Common myeloid progenitor, CD34-positive (primary cell): Measurements from ENCODE around the gene KCNMB2.
"Not testable (repeated sequence)": the region's sequence is repeated elsewhere in the genome, so short reads cannot be mapped to it uniquely, and the experiment has no call there.

Experiments
- CTCF ChIA-PET: fragments of 350-600 bp; sonication (Branson Sonifier 250); formaldehyde crosslinking; loops from one replicate; lab custom pipeline; 2021; ENCODE audit warnings: antibody characterized with exemption; lab: Charles Lee
- POLR2A ChIA-PET: fragments of 350-600 bp; sonication (Branson Sonifier 250); formaldehyde crosslinking; loops from one replicate; lab custom pipeline; 2021; ENCODE audit warnings: antibody characterized with exemption; lab: Charles Lee
- DNase-seq, 3 donors: peaks; one replicate each; pipeline versions ENCODE4 v3.0.0 to v3.0.0-alpha.2; 2013
- H3K27ac ChIP-seq, 2 experiments: 1 replicate in 1 of 2; 2 replicates in 1 of 2; pipeline ENCODE4 v1.7.0; 2013; ENCODE audit warnings: inconsistent platforms in 2 of 2, low read length in 2 of 2, mild to moderate bottlenecking in 2 of 2, low read depth in 1 of 2, moderate library complexity in 1 of 2; ENCODE audit not compliant: severe bottlenecking in 2 of 2, insufficient read depth in 1 of 2, poor library complexity in 1 of 2
- H3K27me3 ChIP-seq, 5 experiments: replicated peaks in 2 of 5; 1 replicate in 3 of 5; 2 replicates in 2 of 5; pipeline versions ENCODE4 v1.6.1 to v1.7.0; 2013; ENCODE audit warnings: low read length in 4 of 5, mild to moderate bottlenecking in 2 of 5, moderate library complexity in 2 of 5, inconsistent platforms in 1 of 5; ENCODE audit not compliant: insufficient read depth in 5 of 5, control insufficient read depth in 4 of 5
- H3K36me3 ChIP-seq, 4 experiments: 1 replicate in 2 of 4; 2 replicates in 2 of 4; pipeline versions ENCODE4 v1.6.1 to v1.7.0; 2013; ENCODE audit warnings: low read length in 3 of 4, control low read depth in 1 of 4, mild to moderate bottlenecking in 1 of 4; ENCODE audit not compliant: control insufficient read depth in 4 of 4, insufficient read depth in 4 of 4
- H3K4me1 ChIP-seq, 4 experiments: 1 replicate in 3 of 4; 2 replicates in 1 of 4; pipeline versions ENCODE4 v1.6.1 to v1.7.1; 2013; ENCODE audit warnings: low read length in 3 of 4, mild to moderate bottlenecking in 3 of 4, control low read depth in 1 of 4, inconsistent platforms in 1 of 4, moderate library complexity in 1 of 4; ENCODE audit not compliant: control insufficient read depth in 4 of 4, insufficient read depth in 4 of 4; ENCODE audit errors: control extremely low read depth in 1 of 4
- H3K4me3 ChIP-seq, 7 experiments: 1 replicate in 4 of 7; 2 replicates in 3 of 7; pipeline versions ENCODE4 v1.5.1 to v1.7.0; 2013; ENCODE audit warnings: mild to moderate bottlenecking in 7 of 7, low read length in 6 of 7, moderate library complexity in 6 of 7, inconsistent platforms in 2 of 7, low read depth in 2 of 7, control low read depth in 1 of 7; ENCODE audit not compliant: insufficient read depth in 4 of 7, control insufficient read depth in 1 of 7; ENCODE audit errors: extremely low read depth in 1 of 7
- H3K9me3 ChIP-seq, 5 experiments: 1 replicate in 4 of 5; 2 replicates in 1 of 5; pipeline versions ENCODE4 v1.6.1 to v1.7.1; 2013; ENCODE audit warnings: low read length in 4 of 5, mild to moderate bottlenecking in 2 of 5, inconsistent platforms in 1 of 5, low read depth in 1 of 5, moderate library complexity in 1 of 5; ENCODE audit not compliant: control insufficient read depth in 4 of 5, insufficient read depth in 2 of 5; ENCODE audit errors: control extremely low read depth in 1 of 5
- WGBS: methylation state at CpG from one replicate; pipeline ENCODE4 v1.1.5; 2013; ENCODE audit not compliant: insufficient coverage; 5-methylcytosine and 5-hydroxymethylcytosine counted together

Gene KCNMB2

DNA sequence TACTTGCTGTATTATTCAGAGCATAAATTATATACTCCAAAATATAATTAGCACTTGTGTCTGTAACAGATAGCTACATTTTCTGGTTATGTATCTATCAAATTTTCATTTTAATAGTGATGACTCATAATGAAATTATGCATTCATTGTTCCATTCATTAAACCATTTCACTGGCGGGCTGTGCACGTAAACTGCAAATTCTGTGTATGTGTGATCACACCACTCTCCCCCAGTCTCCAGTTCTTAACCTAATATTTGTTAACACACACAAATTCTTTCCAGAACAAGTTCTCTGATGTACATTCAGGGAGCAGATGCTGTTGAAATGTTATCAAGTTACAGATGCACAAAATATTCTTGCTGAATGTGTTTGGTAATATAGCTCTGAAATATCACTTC lies 3.8 kb upstream of the KCNMB2 start:
- no CpG with 5 or more reads among the region's 2 CpGs for WGBS
- no peak for DNase-seq
- CTCF ChIA-PET, result no interaction called here

DNA sequence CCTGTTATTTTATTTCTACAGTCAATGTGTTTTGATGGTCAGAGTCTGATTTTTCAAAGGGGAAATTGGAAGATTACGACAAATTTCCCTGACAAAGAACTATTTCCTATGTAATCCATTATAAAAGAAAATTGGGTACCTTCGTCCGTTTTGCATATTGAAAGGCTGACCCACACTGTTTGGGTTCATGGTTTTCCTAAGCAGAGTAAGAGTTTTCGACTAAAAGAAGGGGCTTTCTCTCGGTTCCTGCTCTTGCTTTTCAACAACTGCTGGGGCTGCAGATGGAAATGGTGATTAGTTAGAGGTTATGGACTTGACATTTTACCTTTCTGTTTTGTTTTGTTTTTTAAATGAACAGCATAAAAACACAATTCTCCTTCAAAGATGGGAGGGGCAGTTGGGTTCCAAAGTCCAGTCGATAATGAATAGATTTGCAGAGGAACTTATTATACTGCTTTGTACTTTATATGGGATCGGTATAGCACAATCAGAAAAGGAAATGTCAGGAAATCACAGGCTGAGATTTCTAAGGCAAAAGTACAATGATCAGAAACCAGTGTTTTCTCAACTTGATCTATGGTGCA lies 978 bp downstream of the KCNMB2 start:
- H3K4me3 ChIP-seq, result peak overlapping the region in 4 of 7 experiments; percentile 44 to 72 (median 58)
- H3K36me3 ChIP-seq, result no peaks in the 10 kb centered on the region
- peaks cover 0 to 15% (median 3%) of the 10 kb centered on the region in 5 experiments for H3K27me3 ChIP-seq
- peak in 1 of 3 donors; percentile 0 for DNase-seq
- H3K27ac ChIP-seq, result no peak overlapping the region
- 67% methylated on average over 1 of the region's 7 CpGs for WGBS
- H3K9me3 ChIP-seq, result no peaks in the 10 kb centered on the region
- ChIA-PET POLR2A (no interaction called here), CTCF (no interaction called here)
- H3K4me1 ChIP-seq, result peaks cover 0 to 3% (median 0%) of the 10 kb centered on the region in 4 experiments

More for the DNA sequence above, 3.8 kb upstream of the KCNMB2 start:
- peaks cover 0 to 15% (median 3%) of the 10 kb centered on the region in 5 experiments for H3K27me3 ChIP-seq
- H3K4me1 ChIP-seq, result peaks cover 0 to 3% (median 0%) of the 10 kb centered on the region in 4 experiments
- peaks cover 0 to 2% (median 0%) of the 10 kb centered on the region in 5 experiments for H3K9me3 ChIP-seq
- no peaks in the 10 kb centered on the region for H3K36me3 ChIP-seq
- H3K27ac ChIP-seq, result no peak overlapping the region
- POLR2A ChIA-PET, result no interaction called here
- no peak overlapping the region for H3K4me3 ChIP-seq

GRCh38 chr3:178538056-178538455 lies 1.8 kb downstream of the KCNMB2 start:
- Histone ChIP-seq H3K4me1 (peaks cover 0 to 3% (median 0%) of the 10 kb centered on the region in 4 experiments), H3K27me3 (peaks cover 0 to 15% (median 3%) of the 10 kb centered on the region in 5 experiments), H3K9me3 (no peaks in the 10 kb centered on the region), H3K4me3 (no peak overlapping the region), H3K36me3 (no peaks in the 10 kb centered on the region), H3K27ac (no peak overlapping the region)
- ChIA-PET POLR2A (no interaction called here), CTCF (no interaction called here)
- DNase-seq, result no peak
- WGBS, result 100% methylated on average over 1 of the region's 4 CpGs

DNA sequence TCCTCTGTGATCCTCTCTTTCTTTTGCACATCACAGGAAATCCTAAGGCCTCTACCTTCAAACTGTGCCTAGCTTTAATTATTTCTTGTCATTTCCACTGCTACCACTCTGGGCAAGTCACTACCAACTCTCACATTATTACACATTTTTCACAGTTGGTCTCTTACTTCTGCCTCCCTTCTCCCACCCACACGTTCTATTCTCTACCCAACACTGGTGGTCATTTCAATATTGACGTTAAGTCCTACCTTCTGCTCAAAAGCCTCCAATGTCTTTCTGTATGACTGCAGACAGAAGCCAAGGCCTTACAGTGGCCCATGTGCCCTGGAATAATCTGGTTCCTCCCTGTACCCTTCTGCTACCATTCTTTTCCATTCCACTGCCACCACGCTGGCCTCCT lies 3.9 kb downstream of the KCNMB2 start:
- Histone ChIP-seq H3K4me1 (peaks cover 0 to 3% (median 0%) of the 10 kb centered on the region in 4 experiments), H3K4me3 (no peak overlapping the region), H3K36me3 (no peaks in the 10 kb centered on the region), H3K27me3 (peaks cover 0 to 13% (median 3%) of the 10 kb centered on the region in 5 experiments), H3K9me3 (no peaks in the 10 kb centered on the region), H3K27ac (no peak overlapping the region)
- ChIA-PET CTCF (no interaction called here), POLR2A (no interaction called here)
- no peak for DNase-seq
- 94% methylated on average over 3 of the region's 3 CpGs for WGBS

- no peak for DNase-seq
- Histone ChIP-seq H3K4me3 (no peak overlapping the region), H3K27ac (no peak overlapping the region), H3K27me3 (no peaks in the 10 kb centered on the region), H3K4me1 (no peaks in the 10 kb centered on the region), H3K36me3 (no peaks in the 10 kb centered on the region), H3K9me3 (no peaks in the 10 kb centered on the region)
- POLR2A ChIA-PET, result no interaction called here
- CTCF ChIA-PET, result no interaction called here
- WGBS, result 100% methylated on average over 1 of the region's 3 CpGs
Measured at GRCh38 chr3:178545337-178545736, 9.1 kb downstream of the KCNMB2 start.

GRCh38 chr3:178546079-178546478 lies 9.8 kb downstream of the KCNMB2 start:
- Histone ChIP-seq H3K27ac (no peak overlapping the region), H3K4me3 (no peak overlapping the region), H3K27me3 (no peaks in the 10 kb centered on the region), H3K9me3 (no peaks in the 10 kb centered on the region), H3K36me3 (no peaks in the 10 kb centered on the region), H3K4me1 (no peaks in the 10 kb centered on the region)
- DNase-seq, result no peak
- WGBS, result no CpG with 5 or more reads among the region's 1 CpG
- ChIA-PET CTCF (no interaction called here), POLR2A (no interaction called here)

DNA sequence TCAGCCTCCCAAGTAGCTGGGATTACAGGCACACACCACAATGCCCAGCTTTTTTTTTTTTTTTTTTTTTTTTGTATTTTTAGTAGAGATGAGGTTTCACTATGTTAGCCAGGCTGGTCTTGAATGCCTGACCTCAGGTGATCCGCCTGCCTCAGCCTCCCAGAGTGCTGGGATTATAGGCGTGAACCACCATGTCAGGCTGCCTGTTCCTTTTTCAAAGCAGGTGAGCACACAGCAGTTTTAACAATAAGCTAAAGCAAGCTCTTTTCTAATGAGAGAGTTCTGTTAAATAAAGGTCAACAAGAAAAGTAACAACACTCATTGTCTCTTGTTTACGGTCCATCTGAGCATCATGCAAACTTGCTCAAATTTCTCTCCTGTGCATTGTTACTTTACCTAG lies 13.2 kb downstream of the KCNMB2 start:
- H3K27me3 ChIP-seq, CTCF ChIA-PET, H3K36me3 ChIP-seq, H3K27ac ChIP-seq, H3K4me1 ChIP-seq, H3K9me3 ChIP-seq, POLR2A ChIA-PET, H3K4me3 ChIP-seq, DNase-seq: not testable (repeated sequence)
- WGBS, result 69% methylated on average over 3 of the region's 3 CpGs
